Dedifferentiated amniotic fluid mesenchymal stem cell (primary cell): ENCODE measurements around the gene CREB3L2.
"Not testable (repeated sequence)": the region's sequence is repeated elsewhere in the genome, so short reads cannot be mapped to it uniquely, and the experiment has no call there.

Source experiments
- DNase-seq: peaks from one replicate; pipeline ENCODE4 v3.0.0-alpha.2; 2016; ENCODE audit errors: extremely low spot score

Gene CREB3L2

GRCh38 chr7:137987968-137988367 is 13.9 kb downstream of the CREB3L2 start:
- DNase-seq: no peak

GRCh38 chr7:137987563-137987962 is 14.3 kb downstream of the CREB3L2 start:
- no peak for DNase-seq

- peak; percentile 26 for DNase-seq
Observed at GRCh38 chr7:137987018-137987349, 14.9 kb downstream of the CREB3L2 start.

GRCh38 chr7:137986252-137987017 is 15.5 kb downstream of the CREB3L2 start:
- DNase-seq: peak; percentile 21

GRCh38 chr7:137985897-137986251 is 16.0 kb downstream of the CREB3L2 start:
- DNase-seq: no peak

GRCh38 chr7:137985253-137985896 is 16.5 kb downstream of the CREB3L2 start:
- no peak for DNase-seq

- DNase-seq: no peak
Observed at GRCh38 chr7:137984181-137985041, 17.5 kb downstream of the CREB3L2 start.

GRCh38 chr7:137983323-137984008 is 18.4 kb downstream of the CREB3L2 start:
- no peak for DNase-seq

GRCh38 chr7:137982394-137982793 is 19.5 kb downstream of the CREB3L2 start:
- DNase-seq: not testable (repeated sequence)

GRCh38 chr7:137981668-137982067 is 20.2 kb downstream of the CREB3L2 start:
- DNase-seq: no peak

GRCh38 chr7:137981175-137981574 is 20.7 kb downstream of the CREB3L2 start:
- DNase-seq: no peak

GRCh38 chr7:137980308-137980707 is 21.6 kb downstream of the CREB3L2 start:
- no peak for DNase-seq

- DNase-seq: peak; percentile 73
Observed at GRCh38 chr7:137978464-137979237, 23.2 kb downstream of the CREB3L2 start.

- no peak for DNase-seq
Observed at GRCh38 chr7:137977173-137977572, 24.7 kb downstream of the CREB3L2 start.

- no peak for DNase-seq
Observed at GRCh38 chr7:137976696-137977095, 25.2 kb downstream of the CREB3L2 start.

GRCh38 chr7:137976232-137976631 is 25.7 kb downstream of the CREB3L2 start:
- no peak for DNase-seq

GRCh38 chr7:137975768-137976167 is 26.1 kb downstream of the CREB3L2 start:
- DNase-seq: no peak

- DNase-seq: peak; percentile 52
Observed at GRCh38 chr7:137975221-137975620, 26.7 kb downstream of the CREB3L2 start.

- no peak for DNase-seq
Observed at GRCh38 chr7:137974766-137975165, 27.1 kb downstream of the CREB3L2 start.

GRCh38 chr7:137970253-137970975 is 31.5 kb downstream of the CREB3L2 start:
- DNase-seq: peak; percentile 82

- no peak for DNase-seq
Observed at GRCh38 chr7:137969828-137970227, 32.1 kb downstream of the CREB3L2 start.
